ENCODE data around the gene PTPRO.

DNA sequence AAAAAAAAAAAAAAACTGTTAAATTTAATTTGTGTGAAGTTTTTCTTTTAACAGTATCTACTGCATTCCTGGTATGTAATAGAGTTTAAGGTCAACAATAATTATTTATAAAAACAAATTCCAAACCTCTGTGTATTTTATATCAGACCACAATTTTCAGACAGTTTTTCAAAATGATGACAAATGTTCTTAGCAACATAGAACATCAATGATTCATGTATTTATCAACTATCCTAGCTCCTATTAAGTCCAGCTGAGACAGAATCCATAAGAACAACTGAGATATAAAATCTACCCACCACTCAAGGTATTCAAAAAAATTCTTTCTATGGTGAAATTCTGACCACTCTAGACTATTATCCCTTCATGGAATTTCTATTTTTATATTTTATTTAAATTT lies 322.4 kb downstream of the PTPRO start:
- no peak for TF ChIP-seq CTCF (IDR thresholded peaks at IDR 0.05)
- TF ChIP-seq POLR2A (IDR thresholded peaks at IDR 0.05), result no peak

Measured in body of pancreas (tissue), 4 donors.